Occipital lobe (tissue), 2 donors: ENCODE measurements around the gene SELENOT. TPM values are rescaled to one million over a fixed set of nuclear protein-coding genes. Genes with fewer than 3 reads are reported as not detected.

ENCODE experiments used
- DNase-seq: peaks from one replicate; lab custom pipeline; 2025; lab: John Stamatoyannopoulos, UW
- total RNA-seq: library from RNA; depleted of rRNA; stranded (reverse); fragments of >200 nt; gene quantifications from one replicate; pipeline ENCODE4 v1.2.3, GENCODE V29; 2014

Gene SELENOT
- total RNA-seq, 1 donor from 2014 or later: 103 TPM

DNA sequence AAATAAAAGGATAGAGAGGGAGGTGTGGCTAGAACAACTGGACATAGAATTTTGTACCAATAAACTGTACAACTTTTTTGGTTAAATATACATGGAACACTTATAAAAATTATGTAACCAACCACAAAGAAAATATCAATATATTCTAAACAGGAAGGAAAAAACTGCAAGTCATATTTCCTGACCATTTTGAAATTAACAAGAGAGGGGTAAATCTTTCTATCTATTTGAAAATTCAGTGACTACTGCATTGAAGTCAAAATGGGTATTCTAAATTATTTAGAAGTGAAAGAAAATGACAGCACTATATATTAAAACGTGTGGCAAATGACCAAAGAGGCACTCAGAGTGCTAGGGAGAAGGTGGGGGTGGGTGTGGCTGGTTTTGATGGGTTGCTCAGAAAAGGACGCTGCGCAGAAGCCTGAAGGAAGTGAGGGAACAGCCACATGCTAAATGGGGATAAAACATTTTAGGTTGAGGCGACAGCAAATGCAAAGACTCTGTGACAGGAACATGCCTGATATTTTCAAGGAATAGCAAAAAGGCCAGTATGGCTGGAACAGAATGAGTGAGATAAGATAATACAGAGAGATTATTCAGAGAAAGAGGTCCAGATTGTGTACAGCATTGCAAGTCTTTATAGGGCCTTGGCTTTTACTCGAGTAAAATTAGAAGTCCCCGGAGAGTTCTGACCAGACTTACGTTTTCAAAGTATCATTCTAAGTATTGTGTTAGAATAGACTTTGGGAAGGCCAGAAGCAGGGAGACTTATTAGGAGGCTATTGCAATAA, 59.5 kb downstream of the SELENOT start:
- DNase-seq: no peak

DNA sequence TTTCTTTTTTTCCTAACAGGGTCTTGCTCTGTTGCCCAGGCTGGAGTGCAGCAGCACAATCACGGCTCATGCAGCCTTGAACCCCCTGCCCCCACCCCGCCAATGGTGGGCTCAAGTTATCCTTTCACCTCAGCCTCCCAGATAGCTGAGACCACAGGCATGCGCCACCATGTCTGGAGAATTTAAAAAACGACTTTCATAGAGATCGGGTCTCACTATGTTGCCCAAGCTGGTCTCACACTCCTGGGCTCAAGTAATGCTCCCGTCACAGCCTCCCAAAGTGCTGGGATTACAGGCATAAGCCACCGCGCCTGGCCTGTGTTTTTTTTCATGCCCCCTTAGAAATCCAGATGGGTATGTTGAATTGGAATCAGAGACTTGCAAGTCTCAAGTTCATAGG, 60.3 kb downstream of the SELENOT start:
- no peak for DNase-seq

- DNase-seq: no peak
These were observed 63.0 kb downstream of the SELENOT start for GRCh38 chr3:150666167-150666566.

GRCh38 chr3:150673966-150674365, 70.8 kb downstream of the SELENOT start:
- no peak for DNase-seq

- DNase-seq: no peak
These were observed 72.5 kb downstream of the SELENOT start for GRCh38 chr3:150675587-150675986.

Other genes with a start within 250 kb of the SELENOT start
- 22.0 TPM for gene TSC22D2, start 195.0 kb upstream of the SELENOT start, total RNA-seq
- 87.0 TPM for gene SERP1, start 56.8 kb upstream of the SELENOT start, total RNA-seq
- gene EIF2A, start 56.5 kb upstream of the SELENOT start, total RNA-seq: 268 TPM
- gene ERICH6, start 100.6 kb downstream of the SELENOT start, total RNA-seq: not detected
- gene SIAH2, start 159.8 kb downstream of the SELENOT start, total RNA-seq: 29.3 TPM